Measurements from ENCODE around the gene PPP3CB. TPM values are rescaled to one million over a fixed set of nuclear protein-coding genes. Genes with fewer than 3 reads are reported as not detected.

Gene PPP3CB
- total RNA-seq, 1 experiment from 2014 or later, result 34.0 TPM

GRCh38 chr10:73471226-73471625 is 24.6 kb downstream of the PPP3CB start:
- no peak overlapping the region for H2AFZ ChIP-seq
- no peaks in the 10 kb centered on the region for H3K9me3 ChIP-seq (ENCODE audit: insufficient read depth, low read depth)
- H3K4me1 ChIP-seq (replicated peaks; ENCODE audit: insufficient read depth), result no peaks in the 10 kb centered on the region
- ChIA-PET POLR2A (ENCODE audit: unreplicated experiment) (no interaction called here), CTCF (no interaction called here)
- H3K36me3 ChIP-seq (ENCODE audit: low read depth), result peaks cover 15% of the 10 kb centered on the region; the same call in 1 of the 2 replicates
- no peaks in the 10 kb centered on the region for H3K27me3 ChIP-seq (ENCODE audit: insufficient read depth, low read depth)
- intact Hi-C loops (cut with micrococcal nuclease; ENCODE audit: unreplicated experiment), result no loop called here
- H3F3A ChIP-seq (ENCODE audit: insufficient read depth, low read depth), result no peaks in the 10 kb centered on the region
- no peak overlapping the region for H3K4me2 ChIP-seq
- TF ChIP-seq EZH2 (IDR thresholded peaks at IDR 0.05; ENCODE audit: low read depth) (no peak), CTCF (conservative IDR thresholded peaks at IDR 0.05) (no peak)
- no peaks in the 10 kb centered on the region for H4K20me1 ChIP-seq (ENCODE audit: insufficient read depth)
- H3K27ac ChIP-seq, result no peak overlapping the region
- BruUV-seq (replicated peaks), result no TSS peak
- H3K79me2 ChIP-seq (ENCODE audit: low read depth), result no peaks in the 10 kb centered on the region
- no peaks in the 10 kb centered on the region for H3K9me2 ChIP-seq (ENCODE audit: insufficient read depth)
- H3K4me3 ChIP-seq, result no peak overlapping the region
- DNase-seq, result no peak

- Histone ChIP-seq H3K27ac (no peak overlapping the region), H4K20me1 (ENCODE audit: insufficient read depth) (no peaks in the 10 kb centered on the region), H3K4me3 (no peak overlapping the region), H3K9me3 (ENCODE audit: insufficient read depth, low read depth) (no peaks in the 10 kb centered on the region), H3K4me1 (replicated peaks; ENCODE audit: insufficient read depth) (no peaks in the 10 kb centered on the region), H3K79me2 (ENCODE audit: low read depth) (no peaks in the 10 kb centered on the region), H3K36me3 (ENCODE audit: low read depth) (peaks cover 22% of the 10 kb centered on the region; the same call in 1 of the 2 replicates), H3K27me3 (ENCODE audit: insufficient read depth, low read depth) (no peaks in the 10 kb centered on the region), H3K9me2 (ENCODE audit: insufficient read depth) (no peaks in the 10 kb centered on the region), H2AFZ (no peak overlapping the region), H3K4me2 (no peak overlapping the region), H3F3A (ENCODE audit: insufficient read depth, low read depth) (no peaks in the 10 kb centered on the region)
- CTCF ChIA-PET, result no interaction called here
- intact Hi-C loops (cut with micrococcal nuclease; ENCODE audit: unreplicated experiment), result no loop called here
- no peak for TF ChIP-seq EZH2 (IDR thresholded peaks at IDR 0.05; ENCODE audit: low read depth)
- TF ChIP-seq CTCF (conservative IDR thresholded peaks at IDR 0.05), result no peak
- BruUV-seq (replicated peaks), result no TSS peak
- POLR2A ChIA-PET (ENCODE audit: unreplicated experiment), result interaction anchor here (0.6 kb wide), 1 partner anchor 22 kb away, joined by 3 read pairs; no protein-coding TSS in a partner anchor
- no peak for DNase-seq
Measured at GRCh38 chr10:73469579-73469978, 26.2 kb downstream of the PPP3CB start.

- H4K20me1 ChIP-seq (ENCODE audit: insufficient read depth), result no peaks in the 10 kb centered on the region
- H3K4me1 ChIP-seq (replicated peaks; ENCODE audit: insufficient read depth), result no peaks in the 10 kb centered on the region
- H3K27me3 ChIP-seq (ENCODE audit: insufficient read depth, low read depth), result no peaks in the 10 kb centered on the region
- no peak overlapping the region for H3K4me3 ChIP-seq
- TF ChIP-seq CTCF (conservative IDR thresholded peaks at IDR 0.05) (no peak), EZH2 (IDR thresholded peaks at IDR 0.05; ENCODE audit: low read depth) (no peak)
- peaks cover 26% of the 10 kb centered on the region; the same call in 1 of the 2 replicates for H3K36me3 ChIP-seq (ENCODE audit: low read depth)
- no peak for DNase-seq
- no peaks in the 10 kb centered on the region for H3F3A ChIP-seq (ENCODE audit: insufficient read depth, low read depth)
- ChIA-PET POLR2A (ENCODE audit: unreplicated experiment) (no interaction called here), CTCF (interaction anchor here (0.6 kb wide), 1 partner anchor 148 kb away, joined by 3 read pairs; no protein-coding TSS in a partner anchor)
- no TSS peak for BruUV-seq (replicated peaks)
- H3K9me2 ChIP-seq (ENCODE audit: insufficient read depth), result no peaks in the 10 kb centered on the region
- no peak overlapping the region for H3K27ac ChIP-seq
- H3K4me2 ChIP-seq, result no peak overlapping the region
- H3K9me3 ChIP-seq (ENCODE audit: insufficient read depth, low read depth), result no peaks in the 10 kb centered on the region
- H3K79me2 ChIP-seq (ENCODE audit: low read depth), result no peaks in the 10 kb centered on the region
- H2AFZ ChIP-seq, result no peak overlapping the region
- intact Hi-C loops (cut with micrococcal nuclease; ENCODE audit: unreplicated experiment), result no loop called here
Measured at GRCh38 chr10:73467206-73467605, 28.6 kb downstream of the PPP3CB start.

All from PC-9 (cell line).